Neural cell (in vitro differentiated cells): ENCODE data around the gene ZNF468.

Source experiments
- CTCF ChIP-seq: fragments of 450-650 bp; IDR thresholded peaks from 2 replicates; pipeline ENCODE4 v1.5.1; 2014; ENCODE audit warnings: antibody characterized with exemption, mild to moderate bottlenecking, moderate library complexity; ENCODE audit not compliant: poor library complexity, severe bottlenecking
- POLR2AphosphoS5 ChIP-seq: IDR thresholded peaks from 2 replicates; pipeline ENCODE4 v1.6.1; 2012
- TAF1 ChIP-seq: IDR thresholded peaks from 2 replicates; pipeline ENCODE4 v1.6.1; 2012; ENCODE audit warnings: low read depth

GRCh38 chr19:52825765-52826164, 31.7 kb downstream of the ZNF468 start:
- TF ChIP-seq CTCF (no peak), POLR2AphosphoS5 (no peak), TAF1 (no peak)
